ENCODE results near the gene ARHGEF2.

DNA sequence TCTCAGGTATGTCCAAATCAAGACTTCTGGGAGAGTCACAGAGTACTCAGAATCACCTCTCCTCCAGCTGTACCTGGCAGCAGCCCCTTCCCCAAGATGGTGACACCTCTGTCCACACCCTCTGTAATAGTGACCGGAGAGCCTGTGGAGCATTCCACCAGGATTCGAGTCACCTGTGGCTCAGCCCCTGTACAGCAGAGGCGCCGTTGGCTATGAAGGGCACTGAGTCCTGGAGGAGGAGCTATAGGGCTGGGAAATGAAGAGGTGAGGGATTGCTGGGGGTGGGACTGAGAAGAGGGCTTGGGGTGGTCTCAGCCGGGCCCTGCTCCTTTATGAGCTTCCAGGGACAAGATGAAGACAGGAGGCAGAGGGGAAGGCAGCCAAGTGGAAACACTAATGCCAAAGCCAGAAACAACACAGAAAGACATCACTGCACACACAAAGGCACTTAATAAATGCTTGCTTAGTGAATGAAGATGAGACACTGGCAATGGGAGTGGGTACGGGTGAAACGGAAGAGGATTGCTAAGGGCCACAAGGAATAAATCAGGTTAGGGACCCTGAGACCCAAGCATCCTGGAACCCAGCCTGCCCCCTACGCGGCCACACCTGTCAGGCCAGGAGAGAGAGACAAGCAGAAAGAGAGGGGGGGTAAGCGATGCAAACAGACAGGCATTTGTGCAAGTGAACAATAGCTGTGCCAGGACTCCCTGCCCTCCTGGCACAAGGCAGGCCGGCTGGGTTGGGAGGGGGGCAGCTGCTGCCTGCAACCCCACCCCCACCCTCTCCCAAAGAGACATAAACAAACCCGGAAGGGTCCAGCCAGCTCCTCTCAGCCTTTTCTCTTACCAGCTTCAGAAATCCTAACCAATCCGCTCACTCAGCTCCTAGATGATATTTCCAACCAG lies 3.9 kb downstream of the ARHGEF2 start:
- TF ChIP-seq, protein P1, sequence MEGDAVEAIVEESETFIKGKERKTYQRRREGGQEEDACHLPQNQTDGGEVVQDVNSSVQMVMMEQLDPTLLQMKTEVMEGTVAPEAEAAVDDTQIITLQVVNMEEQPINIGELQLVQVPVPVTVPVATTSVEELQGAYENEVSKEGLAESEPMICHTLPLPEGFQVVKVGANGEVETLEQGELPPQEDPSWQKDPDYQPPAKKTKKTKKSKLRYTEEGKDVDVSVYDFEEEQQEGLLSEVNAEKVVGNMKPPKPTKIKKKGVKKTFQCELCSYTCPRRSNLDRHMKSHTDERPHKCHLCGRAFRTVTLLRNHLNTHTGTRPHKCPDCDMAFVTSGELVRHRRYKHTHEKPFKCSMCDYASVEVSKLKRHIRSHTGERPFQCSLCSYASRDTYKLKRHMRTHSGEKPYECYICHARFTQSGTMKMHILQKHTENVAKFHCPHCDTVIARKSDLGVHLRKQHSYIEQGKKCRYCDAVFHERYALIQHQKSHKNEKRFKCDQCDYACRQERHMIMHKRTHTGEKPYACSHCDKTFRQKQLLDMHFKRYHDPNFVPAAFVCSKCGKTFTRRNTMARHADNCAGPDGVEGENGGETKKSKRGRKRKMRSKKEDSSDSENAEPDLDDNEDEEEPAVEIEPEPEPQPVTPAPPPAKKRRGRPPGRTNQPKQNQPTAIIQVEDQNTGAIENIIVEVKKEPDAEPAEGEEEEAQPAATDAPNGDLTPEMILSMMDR (IDR thresholded peaks at IDR 0.05): no peak
- no peak for TF ChIP-seq EP300 (IDR thresholded peaks at IDR 0.05)
